GM19397 (cell line): ENCODE results near the gene XPO6.

ENCODE experiments used
- ATAC-seq: cut with Tn5 transposase; IDR thresholded peaks from one replicate; pipeline ENCODE4 v1.9.1; 2021; ENCODE audit warnings: mild to moderate bottlenecking, moderate library complexity; ENCODE audit not compliant: unreplicated experiment

Gene XPO6

GRCh38 chr16:28067604-28068379 lies 144.0 kb downstream of the XPO6 start:
- ATAC-seq: no peak

- no peak for ATAC-seq
Observed at GRCh38 chr16:28064706-28065249, 147.0 kb downstream of the XPO6 start.

- no peak for ATAC-seq
Observed at GRCh38 chr16:28064150-28064549, 147.6 kb downstream of the XPO6 start.

- ATAC-seq: no peak
Observed at GRCh38 chr16:28063591-28064061, 148.1 kb downstream of the XPO6 start, which contains the start of gene GSG1L. Gene GSG1L (minus strand): TSS chr16:28063714. CDS start chr16:28063424, 290 bp downstream.

GRCh38 chr16:28062847-28063521 lies 148.8 kb downstream of the XPO6 start:
- ATAC-seq: no peak

- no peak for ATAC-seq
Observed at GRCh38 chr16:28062261-28062846, 149.4 kb downstream of the XPO6 start.

- ATAC-seq: no peak
Observed at GRCh38 chr16:28061352-28062101, 150.2 kb downstream of the XPO6 start.

GRCh38 chr16:28059841-28060575 lies 151.8 kb downstream of the XPO6 start:
- ATAC-seq: no peak

GRCh38 chr16:28058839-28059589 lies 152.8 kb downstream of the XPO6 start:
- no peak for ATAC-seq

- no peak for ATAC-seq
Observed at GRCh38 chr16:28057949-28058348, 153.8 kb downstream of the XPO6 start.

- no peak for ATAC-seq
Observed at GRCh38 chr16:28053461-28053860, 158.3 kb downstream of the XPO6 start.

GRCh38 chr16:28052274-28053128 lies 159.3 kb downstream of the XPO6 start:
- ATAC-seq: no peak

- no peak for ATAC-seq
Observed at GRCh38 chr16:28051486-28051885, 160.3 kb downstream of the XPO6 start.
